Measurements from ENCODE around the gene ITPK1. TPM values are rescaled to one million over a fixed set of nuclear protein-coding genes. Genes with fewer than 3 reads are reported as not detected.
A peak's percentile ranks its signal among the peaks of the same experiment; 100 is the strongest.

Gene ITPK1
- total RNA-seq, 1 experiment from 2014 or later = 88.6 TPM

DNA sequence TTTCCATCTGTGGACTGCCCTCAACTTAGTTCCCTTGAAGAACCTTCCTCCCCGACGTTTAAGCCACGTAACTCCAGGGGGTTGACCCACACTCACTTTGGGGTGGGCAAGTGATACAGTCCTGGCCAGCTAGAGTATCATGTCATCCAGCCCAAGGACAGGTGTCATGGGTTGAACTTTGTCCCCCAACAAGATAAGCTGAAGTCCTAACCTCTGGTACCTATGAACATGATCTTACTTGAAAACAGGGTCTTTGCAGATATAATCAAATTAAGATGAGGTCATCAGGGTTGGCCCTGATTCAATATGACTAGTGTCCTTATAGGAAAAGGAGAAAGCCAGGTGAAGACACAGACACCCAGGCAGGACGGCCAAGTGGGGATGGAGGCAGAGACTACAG, 68.6 kb downstream of the ITPK1 start:
- ChIA-PET POLR2A (ENCODE audit: unreplicated experiment) (no interaction called here), CTCF (interaction anchor here (0.7 kb wide), 1 partner anchor 11 kb away, joined by 3 read pairs; no protein-coding TSS in a partner anchor)
- Histone ChIP-seq H3K9me2 (ENCODE audit: insufficient read depth) (no peaks in the 10 kb centered on the region), H3K27me3 (ENCODE audit: insufficient read depth, low read depth) (no peaks in the 10 kb centered on the region), H3K4me3 (no peak overlapping the region), H4K20me1 (ENCODE audit: insufficient read depth) (no peaks in the 10 kb centered on the region), H3K36me3 (ENCODE audit: low read depth) (no peaks in the 10 kb centered on the region; the same call in 1 of the 2 replicates), H3K9me3 (ENCODE audit: insufficient read depth, low read depth) (no peaks in the 10 kb centered on the region), H3K4me1 (replicated peaks; ENCODE audit: insufficient read depth) (peaks cover 82% of the 10 kb centered on the region), H3F3A (ENCODE audit: insufficient read depth, low read depth) (peaks cover 62% of the 10 kb centered on the region), H3K4me2 (peak overlapping the region; percentile 83), H3K27ac (peak overlapping the region; percentile 99), H3K79me2 (ENCODE audit: low read depth) (peaks cover 47% of the 10 kb centered on the region), H2AFZ (no peak overlapping the region)
- peak in 1 of 2 experiments; percentile 30 for DNase-seq
- BruUV-seq (replicated peaks) = no TSS peak
- TF ChIP-seq, protein P1, sequence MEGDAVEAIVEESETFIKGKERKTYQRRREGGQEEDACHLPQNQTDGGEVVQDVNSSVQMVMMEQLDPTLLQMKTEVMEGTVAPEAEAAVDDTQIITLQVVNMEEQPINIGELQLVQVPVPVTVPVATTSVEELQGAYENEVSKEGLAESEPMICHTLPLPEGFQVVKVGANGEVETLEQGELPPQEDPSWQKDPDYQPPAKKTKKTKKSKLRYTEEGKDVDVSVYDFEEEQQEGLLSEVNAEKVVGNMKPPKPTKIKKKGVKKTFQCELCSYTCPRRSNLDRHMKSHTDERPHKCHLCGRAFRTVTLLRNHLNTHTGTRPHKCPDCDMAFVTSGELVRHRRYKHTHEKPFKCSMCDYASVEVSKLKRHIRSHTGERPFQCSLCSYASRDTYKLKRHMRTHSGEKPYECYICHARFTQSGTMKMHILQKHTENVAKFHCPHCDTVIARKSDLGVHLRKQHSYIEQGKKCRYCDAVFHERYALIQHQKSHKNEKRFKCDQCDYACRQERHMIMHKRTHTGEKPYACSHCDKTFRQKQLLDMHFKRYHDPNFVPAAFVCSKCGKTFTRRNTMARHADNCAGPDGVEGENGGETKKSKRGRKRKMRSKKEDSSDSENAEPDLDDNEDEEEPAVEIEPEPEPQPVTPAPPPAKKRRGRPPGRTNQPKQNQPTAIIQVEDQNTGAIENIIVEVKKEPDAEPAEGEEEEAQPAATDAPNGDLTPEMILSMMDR (conservative IDR thresholded peaks at IDR 0.05) = no peak
- no peak for TF ChIP-seq EZH2 (IDR thresholded peaks at IDR 0.05; ENCODE audit: low read depth)
- intact Hi-C loops (cut with micrococcal nuclease; ENCODE audit: unreplicated experiment) = no loop called here

GRCh38 chr14:93046705-93047050, 69.0 kb downstream of the ITPK1 start:
- ChIA-PET POLR2A (ENCODE audit: unreplicated experiment) (no interaction called here), CTCF (interaction anchor here (0.7 kb wide), 1 partner anchor 10 kb away, joined by 3 read pairs; no protein-coding TSS in a partner anchor)
- Histone ChIP-seq H3K4me1 (replicated peaks; ENCODE audit: insufficient read depth) (peaks cover 87% of the 10 kb centered on the region), H3K79me2 (ENCODE audit: low read depth) (peaks cover 52% of the 10 kb centered on the region), H3K4me2 (peak overlapping the region; percentile 83), H2AFZ (no peak overlapping the region), H3F3A (ENCODE audit: insufficient read depth, low read depth) (peaks cover 64% of the 10 kb centered on the region), H3K9me2 (ENCODE audit: insufficient read depth) (no peaks in the 10 kb centered on the region), H3K9me3 (ENCODE audit: insufficient read depth, low read depth) (no peaks in the 10 kb centered on the region), H3K27ac (peak overlapping the region; percentile 99), H3K4me3 (no peak overlapping the region), H3K36me3 (ENCODE audit: low read depth) (no peaks in the 10 kb centered on the region; the same call in 1 of the 2 replicates), H4K20me1 (ENCODE audit: insufficient read depth) (no peaks in the 10 kb centered on the region), H3K27me3 (ENCODE audit: insufficient read depth, low read depth) (no peaks in the 10 kb centered on the region)
- DNase-seq = no peak
- intact Hi-C loops (cut with micrococcal nuclease; ENCODE audit: unreplicated experiment) = no loop called here
- no TSS peak for BruUV-seq (replicated peaks)
- no peak for TF ChIP-seq EZH2 (IDR thresholded peaks at IDR 0.05; ENCODE audit: low read depth)

- Histone ChIP-seq H3K27ac (peak overlapping the region; percentile 99), H3F3A (ENCODE audit: insufficient read depth, low read depth) (peaks cover 64% of the 10 kb centered on the region), H3K9me2 (ENCODE audit: insufficient read depth) (no peaks in the 10 kb centered on the region), H3K4me3 (peak overlapping the region; percentile 37; the same call in 1 of the 2 replicates), H3K79me2 (ENCODE audit: low read depth) (peaks cover 57% of the 10 kb centered on the region), H3K4me1 (replicated peaks; ENCODE audit: insufficient read depth) (peaks cover 92% of the 10 kb centered on the region), H4K20me1 (ENCODE audit: insufficient read depth) (no peaks in the 10 kb centered on the region), H3K36me3 (ENCODE audit: low read depth) (no peaks in the 10 kb centered on the region; the same call in 1 of the 2 replicates), H2AFZ (no peak overlapping the region), H3K9me3 (ENCODE audit: insufficient read depth, low read depth) (no peaks in the 10 kb centered on the region), H3K4me2 (peak overlapping the region; percentile 83), H3K27me3 (ENCODE audit: insufficient read depth, low read depth) (no peaks in the 10 kb centered on the region)
- intact Hi-C loops (cut with micrococcal nuclease; ENCODE audit: unreplicated experiment) = loop anchor here (1.0 to 2.0 kb wide), 2 partner anchors 10 to 71 kb away; no protein-coding TSS in a partner anchor
- TF ChIP-seq, protein P1 (conservative IDR thresholded peaks at IDR 0.05) = no peak
- no peak for TF ChIP-seq EZH2 (IDR thresholded peaks at IDR 0.05; ENCODE audit: low read depth)
- peak; percentile 71 to 88 for DNase-seq
- no TSS peak for BruUV-seq (replicated peaks)
- CTCF ChIA-PET = interaction anchor here (0.7 kb wide), 1 partner anchor 10 kb away, joined by 3 read pairs; no protein-coding TSS in a partner anchor
- POLR2A ChIA-PET (ENCODE audit: unreplicated experiment) = no interaction called here
Observed at GRCh38 chr14:93045965-93046704, 69.6 kb downstream of the ITPK1 start.
